CD14-positive monocyte (primary cell): Measurements from ENCODE around the gene BICDL1. TPM values are rescaled to one million over a fixed set of nuclear protein-coding genes. Genes with fewer than 3 reads are reported as not detected.

Experiments
- DNase-seq, 3 donors: peaks; one replicate each; pipeline ENCODE4 v3.0.0-alpha.2; 2011 to 2022
- H2AFZ ChIP-seq: 2 replicates; pipeline ENCODE4 v1.6.0; 2012; ENCODE audit warnings: mild to moderate bottlenecking, low read depth, low read length, inconsistent platforms; ENCODE audit not compliant: insufficient read depth, poor library complexity, severe bottlenecking
- H3K27ac ChIP-seq, 2 donors: 1 replicate in 1 of 2; 2 replicates in 1 of 2; pipeline ENCODE4 v1.5.1; 2012 to 2013; ENCODE audit warnings: low read length in 2 of 2, control low read depth in 1 of 2, inconsistent platforms in 1 of 2, low read depth in 1 of 2, mild to moderate bottlenecking in 1 of 2
- H3K27me3 ChIP-seq, 2 donors: one replicate each; pipeline versions ENCODE4 v1.6.0 to v1.6.1; 2011 to 2013; ENCODE audit warnings: low read length in 2 of 2; ENCODE audit not compliant: control insufficient read depth in 2 of 2, insufficient read depth in 2 of 2
- H3K36me3 ChIP-seq, 2 donors: replicated peaks in 1 of 2; 1 replicate in 1 of 2; 2 replicates in 1 of 2; pipeline versions ENCODE4 v1.5.1 to v1.6.1; 2012 to 2013; ENCODE audit warnings: low read length in 2 of 2, control low read depth in 1 of 2, inconsistent platforms in 1 of 2, mild to moderate bottlenecking in 1 of 2; ENCODE audit not compliant: insufficient read depth in 2 of 2, control insufficient read depth in 1 of 2
- H3K4me1 ChIP-seq, 2 donors: 1 replicate in 1 of 2; 2 replicates in 1 of 2; pipeline versions ENCODE4 v1.5.1 to v1.6.1; 2012 to 2013; ENCODE audit warnings: low read length in 2 of 2, control low read depth in 1 of 2, inconsistent platforms in 1 of 2, mild to moderate bottlenecking in 1 of 2, moderate library complexity in 1 of 2; ENCODE audit not compliant: insufficient read depth in 2 of 2, control insufficient read depth in 1 of 2
- H3K4me2 ChIP-seq: replicated peaks from 2 replicates; pipeline ENCODE3; 2012; ENCODE audit warnings: low read length, moderate library complexity, mild to moderate bottlenecking; ENCODE audit not compliant: poor library complexity, severe bottlenecking; ENCODE audit errors: extremely low read depth
- H3K4me3 ChIP-seq, 3 experiments: fragments of 200-600 bp in 1 of 3; sonication (generic) in 1 of 3; replicated peaks in 1 of 3; 1 replicate in 2 of 3; 2 replicates in 1 of 3; pipeline ENCODE4 v1.5.1; 2011 to 2013; ENCODE audit warnings: low read length in 3 of 3, mild to moderate bottlenecking in 3 of 3, control low read depth in 2 of 3, low read depth in 2 of 3, inconsistent platforms in 1 of 3, moderate library complexity in 1 of 3
- H3K79me2 ChIP-seq: 2 replicates; pipeline ENCODE4 v1.6.0; 2012; ENCODE audit warnings: mild to moderate bottlenecking, control low read depth, inconsistent platforms, low read length, moderate library complexity; ENCODE audit not compliant: insufficient read depth
- H3K9ac ChIP-seq: 2 replicates; pipeline ENCODE4 v1.6.0; 2017; ENCODE audit warnings: low read length, mild to moderate bottlenecking; ENCODE audit not compliant: insufficient read depth, poor library complexity, severe bottlenecking
- H3K9me3 ChIP-seq, 2 donors: replicated peaks in 1 of 2; 1 replicate in 1 of 2; 2 replicates in 1 of 2; pipeline versions ENCODE4 v1.5.1 to v1.6.1; 2012 to 2013; ENCODE audit warnings: low read length in 2 of 2, control low read depth in 1 of 2; ENCODE audit not compliant: control insufficient read depth in 1 of 2, insufficient read depth in 1 of 2
- H4K20me1 ChIP-seq: 2 replicates; pipeline ENCODE4 v1.6.0; 2012; ENCODE audit warnings: mild to moderate bottlenecking, low read length, control low read depth, moderate library complexity; ENCODE audit not compliant: insufficient read depth
- H3K27ac Mint-ChIP-seq, 7 donors: one replicate each; pipeline ENCODE4 v1.8.0; 2020; ENCODE audit warnings: mild to moderate bottlenecking in 7 of 7, mixed read lengths in 7 of 7, moderate library complexity in 6 of 7, inconsistent platforms in 2 of 7
- H3K27me3 Mint-ChIP-seq, 3 donors: one replicate each; pipeline ENCODE4 v1.8.0; 2021 to 2022; ENCODE audit warnings: low read depth in 3 of 3, mild to moderate bottlenecking in 3 of 3, mixed read lengths in 3 of 3, moderate library complexity in 3 of 3, inconsistent platforms in 1 of 3
- H3K36me3 Mint-ChIP-seq, 2 donors: one replicate each; pipeline ENCODE4 v1.8.0; 2020; ENCODE audit warnings: mixed read lengths in 2 of 2, inconsistent platforms in 1 of 2, mild to moderate bottlenecking in 1 of 2
- H3K4me1 Mint-ChIP-seq: one replicate; pipeline ENCODE4 v1.8.0; 2020; ENCODE audit warnings: mild to moderate bottlenecking, mixed read lengths
- H3K4me3 Mint-ChIP-seq, 2 donors: one replicate each; pipeline ENCODE4 v1.8.0; 2020; ENCODE audit warnings: mild to moderate bottlenecking in 2 of 2, mixed read lengths in 2 of 2, moderate library complexity in 1 of 2
- H3K9me3 Mint-ChIP-seq, 7 donors: one replicate each; pipeline ENCODE4 v1.8.0; 2020 to 2022; ENCODE audit warnings: mixed read lengths in 7 of 7, mild to moderate bottlenecking in 6 of 7, moderate library complexity in 6 of 7, inconsistent platforms in 2 of 7
- WGBS: methylation state at CpG from one replicate; pipeline ENCODE4 v1.1.5; 2013; ENCODE audit warnings: missing lambda C conversion rate; ENCODE audit not compliant: insufficient coverage; 5-methylcytosine and 5-hydroxymethylcytosine counted together
- intact Hi-C, 2 donors: fragments of 100-400 bp; cut with micrococcal nuclease; formaldehyde crosslinking; loops; one replicate each; pipeline versions ENCODE4 v1.15.0 to v1.15.1; 2023
- polyA plus RNA-seq, 3 donors: library from polyadenylated mRNA; depleted of rRNA in 1 of 3; unstranded in 2 of 3; stranded (reverse) in 1 of 3; fragments of 300-500 nt in 2 of 3; fragments of >200 nt in 1 of 3; fragmentation: Illumina TruSeq in 2 of 3; gene quantifications; 1 replicate in 2 of 3; 2 replicates in 1 of 3; pipeline ENCODE4 v1.2.3, GENCODE V29; 2012 to 2021
- TF ChIP-seq, protein P1 (sequence below): fragments of 200-600 bp; IDR thresholded peaks from one replicate; pipeline ENCODE4 v1.8.0; 2022; ENCODE audit warnings: antibody characterized with exemption, mild to moderate bottlenecking

Gene BICDL1
- polyA plus RNA-seq, 3 donors = 0.13 TPM; not detected in 2

DNA sequence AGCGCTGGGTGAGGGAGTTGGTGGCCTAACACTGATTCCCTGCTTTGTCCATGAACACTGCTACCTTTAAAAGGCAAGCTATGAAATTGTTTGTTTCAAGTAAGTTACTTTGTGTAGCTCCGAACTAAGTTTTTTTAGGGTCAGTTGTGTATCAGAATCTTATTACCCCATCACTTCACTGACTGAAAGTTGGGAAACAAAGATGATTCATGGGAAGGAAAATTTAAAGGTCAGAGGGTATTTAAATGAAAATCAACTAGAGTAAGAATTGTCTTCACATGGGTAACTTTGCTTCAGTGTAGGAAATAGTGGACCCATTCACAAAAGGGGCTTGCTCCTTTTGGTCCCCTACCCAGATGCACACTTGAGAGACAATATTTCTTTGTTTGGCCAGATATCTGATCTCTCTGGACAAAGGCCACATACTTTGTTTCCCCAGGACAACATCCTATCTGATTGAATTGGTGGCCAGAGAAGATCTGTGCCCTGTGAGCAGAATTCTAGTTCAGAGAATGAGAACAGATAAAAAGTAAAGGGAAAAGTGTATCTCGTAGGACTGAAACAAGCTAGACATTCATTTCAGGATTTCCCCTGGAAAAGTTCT is 74.0 kb downstream of the BICDL1 start:
- H3K36me3 Mint-ChIP-seq = no peaks in the 10 kb centered on the region
- no peaks in the 10 kb centered on the region for H3K27me3 ChIP-seq

DNA sequence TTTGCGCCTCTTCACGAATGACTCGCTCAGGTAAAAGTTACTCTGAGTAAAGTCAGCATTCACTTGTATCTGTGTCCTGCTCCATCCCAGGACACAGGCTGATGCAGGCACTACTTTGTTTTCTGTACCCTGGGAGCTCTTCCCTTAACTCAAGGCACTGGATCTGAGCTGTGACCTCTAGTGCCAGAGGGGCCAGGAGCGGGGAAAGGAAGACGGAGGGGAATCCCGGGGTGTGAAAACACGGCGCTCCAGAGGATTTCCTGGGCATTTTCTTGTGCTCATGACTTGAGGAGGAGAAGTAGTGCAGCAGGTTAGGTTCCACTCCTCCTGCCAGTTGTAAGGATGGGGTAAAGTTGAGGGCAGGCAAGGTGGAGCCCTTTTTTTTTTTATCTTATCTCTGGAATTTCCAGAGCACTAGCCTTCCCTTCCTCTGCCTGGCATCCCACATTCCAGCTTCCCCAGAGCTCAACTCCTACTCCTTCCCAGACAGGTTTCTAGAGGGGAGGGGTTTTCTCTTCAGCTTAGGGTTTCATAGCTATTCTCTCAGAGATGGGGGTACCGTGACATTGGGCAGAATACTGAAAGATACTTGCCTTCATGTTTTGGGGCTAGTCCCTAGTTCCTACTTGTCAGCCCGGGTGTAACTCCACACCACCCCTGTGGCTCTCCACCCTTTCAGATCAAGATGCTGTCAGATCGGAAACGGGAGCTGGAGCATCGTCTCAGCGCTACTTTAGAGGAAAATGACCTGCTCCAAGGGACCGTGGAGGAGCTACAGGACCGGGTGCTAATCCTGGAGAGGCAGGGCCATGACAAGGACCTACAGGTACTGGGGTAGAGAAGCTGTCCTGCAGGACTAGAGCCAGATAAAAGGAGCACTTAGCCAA is 75.3 kb downstream of the BICDL1 start:
- H4K20me1 ChIP-seq = no peaks in the 10 kb centered on the region
- H3K4me3 ChIP-seq = no peak overlapping the region
- no peak overlapping the region for H3K27ac Mint-ChIP-seq
- no peaks in the 10 kb centered on the region for H3K27me3 ChIP-seq
- H3K4me1 Mint-ChIP-seq = no peaks in the 10 kb centered on the region
- 93% methylated on average over 13 of the region's 16 CpGs for WGBS
- H3K9me3 Mint-ChIP-seq = no peaks in the 10 kb centered on the region
- H3K9me3 ChIP-seq = no peaks in the 10 kb centered on the region
- no peaks in the 10 kb centered on the region for H3K79me2 ChIP-seq
- no peak overlapping the region for H2AFZ ChIP-seq
- peak overlapping the region in 1 of 2 donors; percentile 57 for H3K4me3 Mint-ChIP-seq
- TF ChIP-seq, protein P1, sequence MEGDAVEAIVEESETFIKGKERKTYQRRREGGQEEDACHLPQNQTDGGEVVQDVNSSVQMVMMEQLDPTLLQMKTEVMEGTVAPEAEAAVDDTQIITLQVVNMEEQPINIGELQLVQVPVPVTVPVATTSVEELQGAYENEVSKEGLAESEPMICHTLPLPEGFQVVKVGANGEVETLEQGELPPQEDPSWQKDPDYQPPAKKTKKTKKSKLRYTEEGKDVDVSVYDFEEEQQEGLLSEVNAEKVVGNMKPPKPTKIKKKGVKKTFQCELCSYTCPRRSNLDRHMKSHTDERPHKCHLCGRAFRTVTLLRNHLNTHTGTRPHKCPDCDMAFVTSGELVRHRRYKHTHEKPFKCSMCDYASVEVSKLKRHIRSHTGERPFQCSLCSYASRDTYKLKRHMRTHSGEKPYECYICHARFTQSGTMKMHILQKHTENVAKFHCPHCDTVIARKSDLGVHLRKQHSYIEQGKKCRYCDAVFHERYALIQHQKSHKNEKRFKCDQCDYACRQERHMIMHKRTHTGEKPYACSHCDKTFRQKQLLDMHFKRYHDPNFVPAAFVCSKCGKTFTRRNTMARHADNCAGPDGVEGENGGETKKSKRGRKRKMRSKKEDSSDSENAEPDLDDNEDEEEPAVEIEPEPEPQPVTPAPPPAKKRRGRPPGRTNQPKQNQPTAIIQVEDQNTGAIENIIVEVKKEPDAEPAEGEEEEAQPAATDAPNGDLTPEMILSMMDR = no peak
- H3K27me3 Mint-ChIP-seq = peaks cover 4 to 18% (median 15%) of the 10 kb centered on the region in 3 donors
- no peak overlapping the region for H3K27ac ChIP-seq
- H3K4me2 ChIP-seq = no peak overlapping the region
- H3K4me1 ChIP-seq = no peaks in the 10 kb centered on the region
- H3K36me3 Mint-ChIP-seq = no peaks in the 10 kb centered on the region
- no peaks in the 10 kb centered on the region for H3K36me3 ChIP-seq
- no peak overlapping the region for H3K9ac ChIP-seq
- intact Hi-C loops = no loop called here
- no peak for DNase-seq

More for the DNA sequence above, 74.0 kb downstream of the BICDL1 start:
- no peaks in the 10 kb centered on the region for H3K9me3 Mint-ChIP-seq
- no peak overlapping the region for H3K4me3 Mint-ChIP-seq
- no peak overlapping the region for H3K4me3 ChIP-seq
- no peak overlapping the region for H3K9ac ChIP-seq
- TF ChIP-seq, protein P1 = no peak
- H3K27me3 Mint-ChIP-seq = peaks cover 4 to 16% (median 11%) of the 10 kb centered on the region in 3 donors
- no peak for DNase-seq
- no peaks in the 10 kb centered on the region for H3K9me3 ChIP-seq
- no peak overlapping the region for H3K27ac Mint-ChIP-seq
- no peak overlapping the region for H2AFZ ChIP-seq
- H4K20me1 ChIP-seq = no peaks in the 10 kb centered on the region
- H3K4me2 ChIP-seq = no peak overlapping the region
- 100% methylated on average over 2 of the region's 3 CpGs for whole genome bisulfite sequencing
- no peaks in the 10 kb centered on the region for H3K4me1 Mint-ChIP-seq
- no peaks in the 10 kb centered on the region for H3K36me3 ChIP-seq
- no peak overlapping the region for H3K27ac ChIP-seq
- intact Hi-C loops = no loop called here
- no peaks in the 10 kb centered on the region for H3K4me1 ChIP-seq
- no peaks in the 10 kb centered on the region for H3K79me2 ChIP-seq
